SIG-M5 treated with dmso at 0.1 percent for 504 hours (cell line): ENCODE results near the gene SHKBP1.

ENCODE experiments used
- DNase-seq: peaks from one replicate; lab custom pipeline; 2025; ENCODE audit not compliant: unreplicated experiment; lab: John Stamatoyannopoulos, UW

The SHKBP1 gene

GRCh38 chr19:40632311-40633036 lies 55.8 kb downstream of the SHKBP1 start:
- DNase-seq, result no peak

GRCh38 chr19:40633207-40633606 lies 56.5 kb downstream of the SHKBP1 start:
- DNase-seq, result no peak

- no peak for DNase-seq
These were observed 61.7 kb downstream of the SHKBP1 start for GRCh38 chr19:40638327-40638726.

GRCh38 chr19:40639638-40639982 lies 62.9 kb downstream of the SHKBP1 start:
- no peak for DNase-seq

- DNase-seq, result no peak
These were observed 64.1 kb downstream of the SHKBP1 start for GRCh38 chr19:40640744-40641143.
